ENCODE data around the gene PPDPF. TPM values are rescaled to one million over a fixed set of nuclear protein-coding genes. Genes with fewer than 3 reads are reported as not detected.

Gene PPDPF
- total RNA-seq, 2 donors from 2014 or later: 602 to 609 TPM

DNA sequence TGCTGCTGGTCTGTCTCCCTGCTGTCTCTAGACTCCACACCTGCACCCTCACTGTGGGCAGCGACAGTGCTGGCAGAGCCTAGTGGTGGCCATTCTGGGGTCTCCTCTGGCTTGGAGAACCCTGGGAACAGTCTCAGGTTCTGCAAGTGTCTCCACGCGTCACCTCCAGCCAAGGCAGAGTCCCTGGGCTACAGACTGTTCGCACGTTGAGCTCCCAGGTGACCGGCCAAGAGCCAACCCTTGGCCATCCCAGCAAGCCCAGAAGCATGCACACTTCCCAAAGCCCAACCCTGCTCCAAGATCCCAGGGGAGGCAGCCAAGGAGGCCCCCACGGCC, 26.5 kb upstream of the PPDPF start:
- intact Hi-C loops (cut with DNase I): no loop called here
- no peak overlapping the region for H3K4me3 ChIP-seq
- no peak for DNase-seq (ENCODE audit: low spot score)
- TF ChIP-seq POLR2AphosphoS5 (IDR thresholded peaks at IDR 0.05) (no peak), POLR2A (IDR thresholded peaks at IDR 0.05) (no peak)
- TF ChIP-seq, protein P1, sequence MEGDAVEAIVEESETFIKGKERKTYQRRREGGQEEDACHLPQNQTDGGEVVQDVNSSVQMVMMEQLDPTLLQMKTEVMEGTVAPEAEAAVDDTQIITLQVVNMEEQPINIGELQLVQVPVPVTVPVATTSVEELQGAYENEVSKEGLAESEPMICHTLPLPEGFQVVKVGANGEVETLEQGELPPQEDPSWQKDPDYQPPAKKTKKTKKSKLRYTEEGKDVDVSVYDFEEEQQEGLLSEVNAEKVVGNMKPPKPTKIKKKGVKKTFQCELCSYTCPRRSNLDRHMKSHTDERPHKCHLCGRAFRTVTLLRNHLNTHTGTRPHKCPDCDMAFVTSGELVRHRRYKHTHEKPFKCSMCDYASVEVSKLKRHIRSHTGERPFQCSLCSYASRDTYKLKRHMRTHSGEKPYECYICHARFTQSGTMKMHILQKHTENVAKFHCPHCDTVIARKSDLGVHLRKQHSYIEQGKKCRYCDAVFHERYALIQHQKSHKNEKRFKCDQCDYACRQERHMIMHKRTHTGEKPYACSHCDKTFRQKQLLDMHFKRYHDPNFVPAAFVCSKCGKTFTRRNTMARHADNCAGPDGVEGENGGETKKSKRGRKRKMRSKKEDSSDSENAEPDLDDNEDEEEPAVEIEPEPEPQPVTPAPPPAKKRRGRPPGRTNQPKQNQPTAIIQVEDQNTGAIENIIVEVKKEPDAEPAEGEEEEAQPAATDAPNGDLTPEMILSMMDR (IDR thresholded peaks at IDR 0.05): no peak
- no peak overlapping the region for H3K27ac ChIP-seq
- H3K27me3 ChIP-seq (replicated peaks; ENCODE audit: insufficient read depth): peaks cover 4% of the 10 kb centered on the region
- H3K4me1 ChIP-seq (replicated peaks): no peaks in the 10 kb centered on the region
- H3K9me3 ChIP-seq: no peaks in the 10 kb centered on the region
- H3K36me3 ChIP-seq: no peaks in the 10 kb centered on the region
- WGBS: 86% methylated on average over 7 of the region's 7 CpGs

DNA sequence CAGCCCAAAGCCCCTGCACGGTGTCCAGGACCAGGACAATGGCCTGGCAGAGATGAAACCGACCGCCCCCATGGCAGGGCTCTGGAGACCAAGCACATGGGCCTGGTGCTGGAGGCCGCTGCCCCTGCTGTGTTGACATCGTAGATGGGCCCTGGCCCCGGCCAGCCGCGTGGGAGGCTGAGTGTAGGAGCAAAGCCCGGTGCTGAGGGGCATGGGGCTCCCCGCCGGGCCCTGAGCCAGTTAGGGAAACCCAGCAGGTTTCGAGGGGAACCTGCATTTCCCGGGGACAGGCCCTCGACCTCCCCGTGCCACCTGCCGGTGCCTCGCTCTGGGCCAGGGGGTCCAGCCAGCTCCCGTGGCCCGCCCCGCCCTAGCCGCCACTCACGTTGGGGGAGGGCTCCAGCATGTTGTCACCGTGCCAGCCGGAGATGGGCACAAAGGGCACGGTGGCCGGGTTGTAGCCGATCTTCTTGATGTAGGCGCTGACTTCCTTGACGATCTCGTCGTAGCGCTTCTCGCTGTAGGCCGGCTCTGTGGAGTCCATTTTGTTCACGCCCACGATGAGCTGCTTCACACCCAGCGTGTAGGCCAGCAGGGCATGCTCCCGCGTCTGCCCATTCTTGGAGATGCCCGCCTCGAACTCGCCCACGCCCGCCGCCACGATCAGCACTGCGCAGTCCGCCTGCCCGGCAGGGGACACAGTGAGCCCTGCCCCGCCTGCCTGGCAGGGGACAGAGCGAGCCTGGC, 26.0 kb upstream of the PPDPF start:
- Histone ChIP-seq H3K36me3 (no peaks in the 10 kb centered on the region), H3K27ac (no peak overlapping the region), H3K9me3 (no peaks in the 10 kb centered on the region), H3K4me3 (no peak overlapping the region), H3K27me3 (replicated peaks; ENCODE audit: insufficient read depth) (peaks cover 4% of the 10 kb centered on the region), H3K4me1 (replicated peaks) (no peaks in the 10 kb centered on the region)
- WGBS: 87% methylated on average over 49 of the region's 51 CpGs
- intact Hi-C loops (cut with DNase I): no loop called here
- TF ChIP-seq, protein P1 (IDR thresholded peaks at IDR 0.05): no peak
- TF ChIP-seq POLR2AphosphoS5 (IDR thresholded peaks at IDR 0.05) (no peak), POLR2A (IDR thresholded peaks at IDR 0.05) (no peak)
- no peak for DNase-seq (ENCODE audit: low spot score)

DNA sequence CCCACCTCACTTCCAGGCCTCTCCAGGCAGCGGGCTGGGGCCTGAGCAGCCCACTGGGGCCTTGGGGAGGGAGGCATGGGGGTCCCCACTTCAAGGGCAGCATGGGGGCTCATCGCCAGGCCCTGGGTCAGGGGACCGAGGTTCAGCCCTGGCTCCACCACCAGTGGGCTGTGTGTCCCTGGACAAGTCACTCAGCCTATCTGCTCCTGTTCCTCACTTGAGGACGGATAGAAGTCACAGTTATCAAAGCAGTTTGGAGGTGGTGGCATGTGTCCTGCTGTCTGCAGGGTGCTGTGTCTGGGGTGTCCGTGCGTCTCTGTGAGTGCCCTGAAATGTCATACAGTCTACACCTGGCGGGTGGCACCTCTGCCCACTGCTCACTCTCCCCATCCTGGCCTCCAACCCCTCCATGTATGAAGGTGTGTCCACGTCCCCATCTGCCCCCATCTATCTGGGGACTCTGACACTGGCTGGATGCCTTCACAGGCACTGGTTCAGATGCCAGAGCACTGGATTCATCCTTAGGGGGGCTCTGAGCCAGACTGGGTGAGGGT, 25.3 kb upstream of the PPDPF start:
- WGBS: 76% methylated on average over 8 of the region's 8 CpGs
- intact Hi-C loops (cut with DNase I): no loop called here
- TF ChIP-seq, protein P1 (IDR thresholded peaks at IDR 0.05): no peak
- TF ChIP-seq POLR2AphosphoS5 (IDR thresholded peaks at IDR 0.05): no peak
- TF ChIP-seq POLR2A (IDR thresholded peaks at IDR 0.05): no peak
- H3K4me3 ChIP-seq: no peak overlapping the region
- H3K27ac ChIP-seq: no peak overlapping the region
- no peaks in the 10 kb centered on the region for H3K9me3 ChIP-seq
- DNase-seq (ENCODE audit: low spot score): no peak
- no peaks in the 10 kb centered on the region for H3K4me1 ChIP-seq (replicated peaks)
- H3K36me3 ChIP-seq: no peaks in the 10 kb centered on the region
- peaks cover 4% of the 10 kb centered on the region for H3K27me3 ChIP-seq (replicated peaks; ENCODE audit: insufficient read depth)

DNA sequence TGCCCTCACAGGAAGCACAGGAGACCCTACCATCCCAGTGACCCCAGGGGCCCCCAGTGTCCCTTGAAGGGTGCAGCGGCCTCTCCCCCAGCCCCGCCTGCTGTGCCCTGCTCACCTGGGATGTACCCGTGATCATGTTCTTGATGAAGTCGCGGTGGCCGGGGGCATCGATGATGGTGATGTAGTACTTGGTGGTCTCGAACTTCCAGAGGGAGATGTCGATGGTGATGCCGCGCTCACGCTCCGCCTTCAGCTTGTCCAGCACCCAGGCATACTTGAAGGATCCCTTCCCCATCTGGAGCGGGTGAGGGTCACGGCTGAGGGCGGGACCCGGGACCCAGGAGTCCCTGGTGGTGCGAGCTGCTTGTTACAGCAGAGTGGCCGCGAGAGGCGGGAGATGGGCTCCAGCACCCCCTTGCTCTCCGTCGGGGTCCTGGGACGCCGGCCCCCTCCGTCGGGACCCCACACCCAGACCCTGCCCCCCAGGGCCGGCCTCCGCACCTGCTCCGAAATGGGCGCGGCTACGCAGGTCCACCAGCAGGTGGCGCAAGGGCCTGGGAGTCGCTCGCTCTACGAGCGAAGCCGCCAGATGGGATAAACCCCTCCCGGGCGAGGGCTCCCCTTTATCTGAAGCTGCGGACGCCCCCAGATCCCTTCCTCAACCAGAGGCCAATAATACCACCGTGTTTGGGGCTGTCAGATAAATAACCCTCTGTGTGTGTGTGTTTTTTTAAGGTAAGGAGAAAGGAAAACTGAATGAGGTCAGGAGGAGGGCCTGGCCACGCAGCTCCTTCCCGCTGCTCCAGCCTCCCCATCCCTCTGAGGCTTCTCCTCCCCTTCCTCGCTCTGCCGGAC, 24.6 kb upstream of the PPDPF start:
- H3K9me3 ChIP-seq: no peaks in the 10 kb centered on the region
- WGBS: 26% methylated on average over 47 of the region's 48 CpGs
- TF ChIP-seq POLR2A (IDR thresholded peaks at IDR 0.05) (no peak), POLR2AphosphoS5 (IDR thresholded peaks at IDR 0.05) (peak; percentile 31)
- TF ChIP-seq, protein P1 (IDR thresholded peaks at IDR 0.05): peak; percentile 77 to 88 (median 82)
- peak; percentile 46 for DNase-seq (ENCODE audit: low spot score)
- intact Hi-C loops (cut with DNase I): no loop called here
- no peak overlapping the region for H3K27ac ChIP-seq
- H3K4me3 ChIP-seq: no peak overlapping the region
- H3K27me3 ChIP-seq (replicated peaks; ENCODE audit: insufficient read depth): no peaks in the 10 kb centered on the region
- H3K36me3 ChIP-seq: no peaks in the 10 kb centered on the region
- no peaks in the 10 kb centered on the region for H3K4me1 ChIP-seq (replicated peaks)

All from prostate gland (tissue), 2 donors.